Stimulated activated CD4-positive, alpha-beta T cell treated with anti-CD3 and anti-CD28 coated beads, Interleukin-1b, Interleukin-23, amount 100 ng/mL, for 24 hours (primary cell): ENCODE measurements around the gene B4GALT3.

Experiments
- DNase-seq, 4 experiments: peaks; one replicate each; pipeline ENCODE4 v3.0.0-alpha.2; 2020; ENCODE audit warnings: low read depth in 4 of 4, low spot score in 1 of 4

The B4GALT3 gene

GRCh38 chr1:161131523-161132409 lies 45.5 kb downstream of the B4GALT3 start:
- DNase-seq: no peak

- no peak for DNase-seq
Measured at GRCh38 chr1:161130266-161130665, 47.0 kb downstream of the B4GALT3 start.

- no peak for DNase-seq
Measured at GRCh38 chr1:161128591-161129420, 48.5 kb downstream of the B4GALT3 start.

- DNase-seq: no peak
Measured at GRCh38 chr1:161127649-161128048, 49.7 kb downstream of the B4GALT3 start.

GRCh38 chr1:161122967-161123366 lies 54.3 kb downstream of the B4GALT3 start:
- no peak for DNase-seq

- DNase-seq: no peak
Measured at GRCh38 chr1:161121834-161122233, 55.5 kb downstream of the B4GALT3 start.
